Measurements from ENCODE around the gene ZMYND19. TPM values are rescaled to one million over a fixed set of nuclear protein-coding genes. Genes with fewer than 3 reads are reported as not detected.

Gene ZMYND19
- total and polyA plus RNA-seq, 2 of the 8 experiments (the other 6 are each of a cell fraction or from before 2014, with no cell fraction given) = 42.4 to 58.7 TPM

GRCh38 chr9:137581361-137582285, 8.7 kb downstream of the ZMYND19 start:
- Histone ChIP-seq H4K91ac (replicated peaks; ENCODE audit: insufficient read length, low read length) (no peak overlapping the region), H3K36me3 (ENCODE audit: control insufficient read depth in 2 of 4, insufficient read depth in 4 of 4, low read length in 3 of 4) (peaks cover 10 to 46% (median 33%) of the 10 kb centered on the region in 4 experiments; a peak in 7 of 8 replicates), H2BK20ac (ENCODE audit: low read length) (no peak overlapping the region), H2AFZ (ENCODE audit: low read length) (no peak overlapping the region), H3K27me3 (replicated peaks in 1 of 4; ENCODE audit: control insufficient read depth in 3 of 4, extremely low read depth in 1 of 4, insufficient read depth in 3 of 4, low read length in 3 of 4) (no peaks in the 10 kb centered on the region), H3K23ac (ENCODE audit: insufficient read length) (no peak overlapping the region), H4K20me1 (replicated peaks in 1 of 2; ENCODE audit: control insufficient read depth in 1 of 2, insufficient read depth in 2 of 2, low read length in 2 of 2) (peaks cover 11 to 42% of the 10 kb centered on the region in 2 experiments), H4K8ac (ENCODE audit: extremely low read depth, insufficient read depth, low read length) (no peak overlapping the region), H2AK5ac (ENCODE audit: low read depth, low read length) (no peak overlapping the region), H3K9me3 (ENCODE audit: insufficient read depth in 2 of 2, low read depth in 1 of 2, low read length in 1 of 2) (no peaks in the 10 kb centered on the region), H3K4me3 (ENCODE audit: extremely low read depth in 1 of 4, insufficient read depth in 2 of 4, low read depth in 3 of 4, low read length in 4 of 4) (no peak overlapping the region), H3K23me2 (ENCODE audit: low read depth, low read length) (peaks cover 3% of the 10 kb centered on the region; the same call in 1 of the 2 replicates), H3K79me1 (ENCODE audit: low read depth, low read length) (peaks cover 30% of the 10 kb centered on the region), H2BK120ac (replicated peaks; ENCODE audit: low read depth, low read length) (no peak overlapping the region), H4K5ac (ENCODE audit: insufficient read length, low read depth, low read length) (no peak overlapping the region), H3K56ac (replicated peaks; ENCODE audit: insufficient read length, low read depth, low read length) (no peak overlapping the region), H2BK12ac (ENCODE audit: low read depth, low read length) (no peak overlapping the region), H3K14ac (ENCODE audit: insufficient read length) (no peak overlapping the region), H3K4me2 (ENCODE audit: insufficient read depth in 1 of 2, low read depth in 2 of 2, low read length in 2 of 2) (no peak overlapping the region), H3K79me2 (ENCODE audit: control insufficient read depth in 1 of 2, insufficient read depth in 2 of 2, low read length in 2 of 2) (peaks cover 12 to 15% of the 10 kb centered on the region in 2 experiments), H3K9ac (replicated peaks in 1 of 4; ENCODE audit: extremely low read depth in 1 of 4, low read depth in 3 of 4, low read length in 3 of 4) (no peak overlapping the region), H2BK5ac (ENCODE audit: low read depth, low read length) (no peak overlapping the region), H3K27ac (ENCODE audit: low read depth, low read length) (no peak overlapping the region; the same call in 1 of the 2 replicates), H3K4ac (replicated peaks; ENCODE audit: insufficient read length, low read depth, low read length) (no peak overlapping the region), H2BK15ac (ENCODE audit: low read length) (no peak overlapping the region), H3K4me1 (replicated peaks in 1 of 4; ENCODE audit: control insufficient read depth in 3 of 4, insufficient read depth in 4 of 4, low read length in 3 of 4) (peaks cover 0 to 23% (median 7%) of the 10 kb centered on the region in 4 experiments; a peak in 6 of 7 replicates), H3K18ac (ENCODE audit: extremely low read depth, low read length) (no peak overlapping the region)
- no peak for TF ChIP-seq MAX (IDR thresholded peaks at IDR 0.05)
- POLR2A ChIA-PET (ENCODE audit: partially characterized antibody) = interaction anchor here (0.6 to 4.6 kb wide), 15 partner anchors 8 to 207 kb away, joined by 3 to 45 read pairs (median 3); partner anchors contain the start of genes EHMT1 and ZMYND19
- DNase-seq (ENCODE audit: low read depth in 1 of 2, low spot score in 2 of 2) (no peak), FAIRE-seq (no peak)
- WGBS, 2 experiments (ENCODE audit: extremely low coverage in 1 of 2, insufficient coverage in 1 of 2, insufficient read length in 1 of 2, insufficient replicate concordance in 2 of 2, low coverage in 1 of 2, low lambda C conversion rate in 2 of 2, missing lambda C conversion rate in 1 of 2) = 93% methylated on average over 22 of the region's 22 CpGs; no CpG with 5 or more reads in 1 of the 2 experiments
- CTCF ChIA-PET (ENCODE audit: partially characterized antibody) = interaction anchor here (0.6 to 5.9 kb wide), 36 partner anchors 8 to 418 kb away, joined by 3 to 46 read pairs (median 4); partner anchors contain the start of genes EHMT1 and ZMYND19

All from H1 (cell line).